HCT116 (cell line): ENCODE measurements around the gene CASTOR1. TPM values are rescaled to one million over a fixed set of nuclear protein-coding genes. Genes with fewer than 3 reads are reported as not detected.

Source experiments
- ATAC-seq: fragments of 200-7000 bp; cut with Tn5 transposase; 2 replicates; pipeline ENCODE4 v1.9.1; 2020; ENCODE audit warnings: mild to moderate bottlenecking, moderate library complexity
- BruUV-seq: library from RNA; stranded (reverse); fragments of 400-500 nt; replicated peaks from 2 replicates; lab custom pipeline; 2021; lab: Mats Ljungman, UMichigan
- CTCF ChIA-PET: fragments of 300-600 bp; sonication (Branson Sonifier 250); formaldehyde crosslinking; loops from one replicate; lab custom pipeline; 2021; ENCODE audit warnings: antibody characterized with exemption; lab: Charles Lee
- POLR2A ChIA-PET: fragments of 300-600, 350-600 bp; sonication (Branson Sonifier 250); formaldehyde crosslinking; loops from one replicate; lab custom pipeline; 2021; ENCODE audit warnings: antibody characterized with exemption; lab: Charles Lee
- RAD21 ChIA-PET, 2 experiments: fragments of 300-600 bp; sonication (Branson Sonifier 250); formaldehyde crosslinking; loops; one replicate each; lab custom pipeline; 2023; ENCODE audit warnings: low total read pairs in 2 of 2; ENCODE audit not compliant: uncharacterized antibody in 2 of 2, unreplicated experiment in 2 of 2, low non-redundant PET in 1 of 2; lab: Charles Lee
- DNase-seq: peaks from one replicate; pipeline ENCODE4 v3.0.0-alpha.2; 2010; ENCODE audit warnings: low read depth, low spot score
- H2AFZ ChIP-seq: fragments of 200-600 bp; shearing (Covaris generic), sonication (generic); 2 replicates; pipeline ENCODE4 v1.6.1; 2017; ENCODE audit warnings: low read depth, mixed run types, mixed read lengths, antibody characterized with exemption, low read length; ENCODE audit not compliant: poor library complexity, severe bottlenecking
- H3K27ac ChIP-seq: 2 replicates; pipeline ENCODE4 v1.5.1; 2012; ENCODE audit warnings: low read depth, low read length
- H3K27me3 ChIP-seq: fragments of 200-600 bp; sonication (generic); 2 replicates; pipeline ENCODE4 v1.6.1; 2016; ENCODE audit warnings: mixed run types, low read length, mixed read lengths; ENCODE audit not compliant: insufficient read depth
- H3K36me3 ChIP-seq, 2 experiments: fragments of 200-500 bp in 1 of 2; fragments of 200-600 bp in 1 of 2; sonication (Bioruptor generic) in 1 of 2; sonication (generic) in 1 of 2; 2 replicates each; pipeline versions ENCODE4 v1.5.1 to v1.6.1; 2014 to 2016; ENCODE audit warnings: low read length in 2 of 2, inconsistent platforms in 1 of 2, mixed read lengths in 1 of 2, mixed run types in 1 of 2; ENCODE audit not compliant: insufficient read depth in 2 of 2, control insufficient read depth in 1 of 2
- H3K4me1 ChIP-seq, 2 experiments: fragments of 200-600 bp in 1 of 2; sonication (generic) in 1 of 2; 2 replicates each; pipeline versions ENCODE4 v1.5.1 to v1.6.1; 2012 to 2017; ENCODE audit warnings: low read length in 2 of 2, inconsistent platforms in 1 of 2, mild to moderate bottlenecking in 1 of 2, mixed read lengths in 1 of 2, mixed run types in 1 of 2, moderate library complexity in 1 of 2; ENCODE audit not compliant: insufficient read depth in 2 of 2, control insufficient read depth in 1 of 2
- H3K4me2 ChIP-seq: fragments of 200-600 bp; sonication (generic); 2 replicates; pipeline ENCODE4 v1.6.1; 2017; ENCODE audit warnings: mixed run types, low read length, mixed read lengths
- H3K4me3 ChIP-seq, 2 experiments: fragments of 200-600 bp in 1 of 2; sonication (generic) in 1 of 2; replicated peaks in 1 of 2; 2 replicates each; pipeline ENCODE4 v1.5.1; 2011 to 2016; ENCODE audit warnings: low read length in 2 of 2, control low read depth in 1 of 2, low read depth in 1 of 2, mild to moderate bottlenecking in 1 of 2, mixed read lengths in 1 of 2, mixed run types in 1 of 2
- H3K79me2 ChIP-seq: fragments of 200-600 bp; sonication (generic); 2 replicates; pipeline ENCODE4 v1.6.1; 2017; ENCODE audit warnings: mild to moderate bottlenecking, mixed run types, low read length, moderate library complexity, mixed read lengths; ENCODE audit not compliant: insufficient read depth
- H3K9ac ChIP-seq: fragments of 200-600 bp; sonication (generic); 2 replicates; pipeline ENCODE4 v1.6.1; 2016; ENCODE audit warnings: low read length, mixed read lengths
- H3K9me2 ChIP-seq: fragments of 200-600 bp; sonication (generic), shearing (Covaris generic); 2 replicates; pipeline ENCODE4 v1.6.1; 2017; ENCODE audit warnings: mixed run types, mild to moderate bottlenecking, moderate library complexity; ENCODE audit not compliant: insufficient read depth
- H3K9me3 ChIP-seq, 2 experiments: fragments of 200-500 bp in 1 of 2; fragments of 200-600 bp in 1 of 2; sonication (Bioruptor generic) in 1 of 2; sonication (generic) in 1 of 2; 2 replicates each; pipeline ENCODE4 v1.6.1; 2014 to 2017; ENCODE audit warnings: low read length in 2 of 2, mixed read lengths in 2 of 2, inconsistent platforms in 1 of 2, low read depth in 1 of 2, mild to moderate bottlenecking in 1 of 2, mixed run types in 1 of 2, moderate library complexity in 1 of 2; ENCODE audit not compliant: control insufficient read depth in 1 of 2, insufficient read depth in 1 of 2
- H4K20me1 ChIP-seq: fragments of 200-600 bp; sonication (generic), shearing (Covaris generic); 2 replicates; pipeline ENCODE4 v1.6.1; 2017; ENCODE audit warnings: mixed run types, mild to moderate bottlenecking, moderate library complexity; ENCODE audit not compliant: insufficient read depth
- ATF3 ChIP-seq: IDR thresholded peaks from 2 replicates; pipeline ENCODE4 v1.6.1; 2012
- CEBPB ChIP-seq: IDR thresholded peaks from 2 replicates; pipeline ENCODE4 v1.6.1; 2012; ENCODE audit warnings: low read depth
- EZH2 ChIP-seq: fragments of 200-600 bp; sonication (generic); IDR thresholded peaks from 2 replicates; pipeline ENCODE4 v1.6.1; 2017; ENCODE audit warnings: antibody characterized with exemption, mixed run types
- EZH2phosphoT487 ChIP-seq: fragments of 200-600 bp; IDR thresholded peaks from 2 replicates; pipeline ENCODE4 v1.6.1; 2018; ENCODE audit warnings: antibody characterized with exemption, borderline replicate concordance
- FOSL1 ChIP-seq: IDR thresholded peaks from 2 replicates; pipeline ENCODE4 v1.6.1; 2012; ENCODE audit warnings: low read depth
- POLR2A ChIP-seq: IDR thresholded peaks from 2 replicates; pipeline ENCODE4 v1.7.0; 2011; ENCODE audit warnings: borderline replicate concordance; ENCODE audit not compliant: insufficient read depth, insufficient read length; ENCODE audit errors: extremely low read depth
- POLR2AphosphoS5 ChIP-seq: IDR thresholded peaks from 2 replicates; pipeline ENCODE4 v1.6.1; 2011; ENCODE audit warnings: mild to moderate bottlenecking, low read depth, low read length, moderate library complexity
- RAD21 ChIP-seq: IDR thresholded peaks from 2 replicates; pipeline ENCODE4 v1.6.1; 2012; ENCODE audit warnings: low read depth, mild to moderate bottlenecking
- REST ChIP-seq: IDR thresholded peaks from 2 replicates; pipeline ENCODE4 v1.6.1; 2012; ENCODE audit warnings: low read depth
- SIN3A ChIP-seq: IDR thresholded peaks from 2 replicates; pipeline ENCODE4 v1.6.1; 2012; ENCODE audit warnings: low read depth
- SP1 ChIP-seq: IDR thresholded peaks from 2 replicates; pipeline ENCODE4 v1.6.1; 2012; ENCODE audit warnings: low read depth
- SRF ChIP-seq: IDR thresholded peaks from 2 replicates; pipeline ENCODE4 v1.6.1; 2012; ENCODE audit warnings: low read depth
- YY1 ChIP-seq: IDR thresholded peaks from 2 replicates; pipeline ENCODE4 v1.6.1; 2011; ENCODE audit warnings: low read length, low read depth, moderate library complexity, mild to moderate bottlenecking; ENCODE audit not compliant: insufficient replicate concordance; ENCODE audit errors: extremely low read depth
- ZBTB33 ChIP-seq: IDR thresholded peaks from 2 replicates; pipeline ENCODE4 v1.6.1; 2011; ENCODE audit warnings: mild to moderate bottlenecking, low read length, moderate library complexity; ENCODE audit not compliant: insufficient replicate concordance; ENCODE audit errors: extremely low read depth
- ZFX ChIP-seq: fragments of 450-650 bp; IDR thresholded peaks from 2 replicates; pipeline ENCODE4 v1.6.1; 2017
- ZNF274 ChIP-seq: fragments of 200-500 bp; sonication (Bioruptor generic); IDR thresholded peaks from 2 replicates; pipeline ENCODE4 v1.6.1; 2014; ENCODE audit warnings: mild to moderate bottlenecking, low read depth, low read length, inconsistent platforms
- intact Hi-C: fragments of 100-400 bp; cut with micrococcal nuclease; formaldehyde crosslinking; loops from 2 replicates; pipeline ENCODE4 v1.10.0; 2022
- total RNA-seq: library from RNA; stranded (reverse); gene quantifications from one replicate; pipeline ENCODE4 v1.2.1, GENCODE V29; 2021; ENCODE audit not compliant: unreplicated experiment

Gene CASTOR1
- total RNA-seq, 1 experiment from 2014 or later, result 6.5 TPM

GRCh38 chr22:30248484-30248883, 40.8 kb downstream of the CASTOR1 start:
- ChIA-PET RAD21 (interaction anchor here in 1 of 2 experiments (0.6 kb wide), 1 partner anchor 14 kb away, joined by 3 read pairs; no protein-coding TSS in a partner anchor), POLR2A (no interaction called here), CTCF (no interaction called here)
- TF ChIP-seq EZH2 (no peak), POLR2A (no peak), ZNF274 (no peak), YY1 (no peak), RAD21 (no peak), EZH2phosphoT487 (no peak), SRF (no peak), ZBTB33 (no peak), ATF3 (no peak), ZFX (no peak), FOSL1 (no peak), SP1 (no peak), REST (no peak), SIN3A (no peak), POLR2AphosphoS5 (no peak), CEBPB (no peak)
- peaks cover 91% of the 10 kb centered on the region for H3K79me2 ChIP-seq
- ATAC-seq, result no peak
- H3K9me3 ChIP-seq, result no peaks in the 10 kb centered on the region
- H4K20me1 ChIP-seq, result no peaks in the 10 kb centered on the region
- H3K36me3 ChIP-seq, result peaks cover 4 to 19% of the 10 kb centered on the region in 2 experiments; a peak in 3 of 4 replicates
- intact Hi-C loops, result no loop called here
- peak overlapping the region; percentile 96 for H3K4me2 ChIP-seq
- DNase-seq, result no peak
- H3K4me3 ChIP-seq, result no peak overlapping the region
- peak overlapping the region; percentile 85 for H3K27ac ChIP-seq
- no TSS peak for BruUV-seq
- H3K4me1 ChIP-seq, result peaks cover 66 to 100% of the 10 kb centered on the region in 2 experiments
- no peaks in the 10 kb centered on the region for H3K27me3 ChIP-seq
- no peak overlapping the region for H2AFZ ChIP-seq
- H3K9me2 ChIP-seq, result no peaks in the 10 kb centered on the region
- peak overlapping the region; percentile 84 for H3K9ac ChIP-seq
